Neural crest cell (in vitro differentiated cells): ENCODE data around the gene TMEM174. TPM values are rescaled to one million over a fixed set of nuclear protein-coding genes. Genes with fewer than 3 reads are reported as not detected.

Experiments
- DNase-seq: peaks from one replicate; pipeline ENCODE4 v3.0.0; 2021; ENCODE audit warnings: low read depth, mixed read lengths, low spot score
- H3K27ac Mint-ChIP-seq: one replicate; pipeline ENCODE4 v1.8.0; 2021; ENCODE audit warnings: mild to moderate bottlenecking, mixed read lengths; ENCODE audit not compliant: unreplicated experiment
- H3K27me3 Mint-ChIP-seq: 2 replicates; pipeline ENCODE4 v1.8.0; 2021; ENCODE audit warnings: low read depth, mild to moderate bottlenecking, mixed read lengths
- H3K36me3 Mint-ChIP-seq: 2 replicates; pipeline ENCODE4 v1.8.0; 2021; ENCODE audit warnings: low read depth, mild to moderate bottlenecking, mixed read lengths
- H3K4me1 Mint-ChIP-seq: 2 replicates; pipeline ENCODE4 v1.8.0; 2021; ENCODE audit warnings: mixed read lengths
- H3K4me3 Mint-ChIP-seq: one replicate; pipeline ENCODE4 v1.8.0; 2021; ENCODE audit warnings: mild to moderate bottlenecking, mixed read lengths
- H3K9me3 Mint-ChIP-seq: 2 replicates; pipeline ENCODE4 v1.8.0; 2021; ENCODE audit warnings: mixed read lengths
- CTCF ChIP-seq: fragments of 200-600 bp; sonication (generic); conservative IDR thresholded peaks from 2 replicates; pipeline ENCODE4 v1.5.0; 2021; ENCODE audit warnings: antibody characterized with exemption, mild to moderate bottlenecking
- long read RNA-seq: library from polyadenylated mRNA; unstranded; transcript quantifications from one replicate; pipeline ENCODE4 v2.0.0, GENCODE V29; 2020
- total RNA-seq: library from RNA; stranded (reverse); gene quantifications from 2 replicates; pipeline ENCODE4 v1.2.1, GENCODE V29; 2021

TMEM174 gene, protein sequence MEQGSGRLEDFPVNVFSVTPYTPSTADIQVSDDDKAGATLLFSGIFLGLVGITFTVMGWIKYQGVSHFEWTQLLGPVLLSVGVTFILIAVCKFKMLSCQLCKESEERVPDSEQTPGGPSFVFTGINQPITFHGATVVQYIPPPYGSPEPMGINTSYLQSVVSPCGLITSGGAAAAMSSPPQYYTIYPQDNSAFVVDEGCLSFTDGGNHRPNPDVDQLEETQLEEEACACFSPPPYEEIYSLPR
- not detected in 2 replicates for total RNA-seq
- long read RNA-seq: 0 reads

GRCh38 chr5:73172951-73173350, at the start of gene TMEM174:
Gene TMEM174, plus strand, starts transcription at chr5:73173193. Its CDS starts 51 bp downstream, at chr5:73173244.
- Mint-ChIP-seq H3K36me3 (no peaks in the 10 kb centered on the region), H3K27me3 (peaks cover 13% of the 10 kb centered on the region), H3K27ac (no peak within 1 kb of the TSS), H3K4me3 (no peak within 1 kb of the TSS), H3K9me3 (peaks cover 3% of the 10 kb centered on the region), H3K4me1 (no peaks in the 10 kb centered on the region)
- no peak for DNase-seq
- TF ChIP-seq CTCF: no peak

DNA sequence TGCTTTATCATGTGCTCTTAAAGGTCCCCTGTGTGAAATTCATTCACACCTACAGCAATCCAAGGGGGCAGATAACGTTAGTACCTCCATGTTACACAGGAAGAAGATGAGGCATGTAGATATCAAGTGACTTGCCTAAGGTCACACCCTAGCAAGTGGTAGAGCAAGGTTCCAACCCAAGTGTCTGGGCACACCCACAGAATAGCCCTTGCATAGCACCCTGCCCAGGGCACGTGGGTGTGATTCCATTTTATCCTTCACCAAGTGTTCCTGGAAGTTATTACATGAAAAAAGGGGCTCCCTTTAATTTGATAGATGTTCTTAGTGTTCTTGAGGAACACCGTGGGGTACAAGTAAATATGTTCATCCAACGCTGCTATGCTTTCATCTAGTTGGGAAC, 47.7 kb upstream of the TMEM174 start:
- H3K4me1 Mint-ChIP-seq: peaks cover 5% of the 10 kb centered on the region
- H3K36me3 Mint-ChIP-seq: no peaks in the 10 kb centered on the region
- peak overlapping the region; percentile 31 for H3K27ac Mint-ChIP-seq
- no peak overlapping the region for H3K4me3 Mint-ChIP-seq
- no peaks in the 10 kb centered on the region for H3K9me3 Mint-ChIP-seq
- TF ChIP-seq CTCF: no peak
- peaks cover 61% of the 10 kb centered on the region for H3K27me3 Mint-ChIP-seq
- DNase-seq: no peak

- Mint-ChIP-seq H3K27ac (no peak overlapping the region), H3K4me3 (no peak overlapping the region), H3K36me3 (no peaks in the 10 kb centered on the region), H3K4me1 (no peaks in the 10 kb centered on the region), H3K27me3 (peaks cover 56% of the 10 kb centered on the region), H3K9me3 (no peaks in the 10 kb centered on the region)
- no peak for TF ChIP-seq CTCF
- DNase-seq: no peak
These were observed 46.6 kb upstream of the TMEM174 start for GRCh38 chr5:73126381-73126780.

DNA sequence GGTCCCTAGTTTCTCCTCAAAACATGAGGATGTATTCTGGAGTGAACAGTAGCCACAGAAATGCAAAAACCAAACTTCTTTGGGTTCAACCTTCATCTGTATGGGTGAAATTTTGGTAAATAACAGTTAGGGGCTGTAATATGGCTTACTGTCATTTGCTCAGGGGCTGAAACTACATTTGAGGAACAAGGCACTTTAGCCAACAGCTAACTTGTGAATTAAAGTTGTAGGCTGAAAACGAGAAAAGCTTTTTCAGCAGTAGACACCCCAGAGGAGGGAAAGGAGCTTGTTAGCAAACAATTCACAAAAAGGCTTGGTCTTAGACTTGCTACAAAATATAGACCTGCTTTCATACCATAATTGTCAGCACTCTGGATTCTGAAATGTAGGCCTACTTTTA, 46.0 kb upstream of the TMEM174 start:
- H3K27ac Mint-ChIP-seq: no peak overlapping the region
- no peak overlapping the region for H3K4me3 Mint-ChIP-seq
- peaks cover 53% of the 10 kb centered on the region for H3K27me3 Mint-ChIP-seq
- no peak for TF ChIP-seq CTCF
- H3K4me1 Mint-ChIP-seq: no peaks in the 10 kb centered on the region
- H3K9me3 Mint-ChIP-seq: no peaks in the 10 kb centered on the region
- DNase-seq: no peak
- no peaks in the 10 kb centered on the region for H3K36me3 Mint-ChIP-seq

- Mint-ChIP-seq H3K36me3 (no peaks in the 10 kb centered on the region), H3K27ac (no peak overlapping the region), H3K27me3 (peaks cover 40% of the 10 kb centered on the region), H3K4me3 (no peak overlapping the region), H3K9me3 (no peaks in the 10 kb centered on the region), H3K4me1 (no peaks in the 10 kb centered on the region)
- no peak for TF ChIP-seq CTCF
- DNase-seq: no peak
These were observed 43.9 kb upstream of the TMEM174 start for GRCh38 chr5:73129143-73129542.
